Activated CD8-positive, alpha-beta memory T cell treated with anti-CD3 and anti-CD28 coated beads for 1 hour (primary cell): Measurements from ENCODE around the gene BICRA.
"Not testable (repeated sequence)": the region's sequence is repeated elsewhere in the genome, so short reads cannot be mapped to it uniquely, and the experiment has no call there.

Experiments used
- DNase-seq, 2 donors: peaks; one replicate each; pipeline ENCODE4 v3.0.0-alpha.2; 2020; ENCODE audit warnings: low read depth in 1 of 2; ENCODE audit errors: extremely low read depth in 1 of 2

BICRA gene

GRCh38 chr19:47626238-47626637 is 17.3 kb downstream of the BICRA start:
- DNase-seq: no peak

GRCh38 chr19:47628078-47628771 is 19.3 kb downstream of the BICRA start:
- no peak for DNase-seq

GRCh38 chr19:47630594-47630993 is 21.7 kb downstream of the BICRA start:
- no peak for DNase-seq

GRCh38 chr19:47631681-47632446 is 22.9 kb downstream of the BICRA start:
- no peak for DNase-seq

GRCh38 chr19:47633517-47633916 is 24.6 kb downstream of the BICRA start:
- DNase-seq: no peak

- DNase-seq: no peak
Measured at GRCh38 chr19:47633996-47634395, 25.1 kb downstream of the BICRA start.

- DNase-seq: not testable (repeated sequence)
Measured at GRCh38 chr19:47635152-47635754, 26.3 kb downstream of the BICRA start.

- DNase-seq: no peak
Measured at GRCh38 chr19:47637550-47637949, 28.6 kb downstream of the BICRA start.

- no peak for DNase-seq
Measured at GRCh38 chr19:47641891-47642485, 33.1 kb downstream of the BICRA start.

GRCh38 chr19:47643281-47643680 is 34.3 kb downstream of the BICRA start:
- no peak for DNase-seq

GRCh38 chr19:47644199-47644598 is 35.3 kb downstream of the BICRA start:
- no peak for DNase-seq

- no peak for DNase-seq
Measured at GRCh38 chr19:47644743-47645482, 36.0 kb downstream of the BICRA start.

- DNase-seq: no peak
Measured at GRCh38 chr19:47646924-47647323, 38.0 kb downstream of the BICRA start.

GRCh38 chr19:47649588-47649987 is 40.7 kb downstream of the BICRA start:
- no peak for DNase-seq

GRCh38 chr19:47650700-47651099 is 41.8 kb downstream of the BICRA start:
- no peak for DNase-seq

GRCh38 chr19:47651132-47651531 is 42.2 kb downstream of the BICRA start:
- DNase-seq: no peak

GRCh38 chr19:47651691-47652090 is 42.8 kb downstream of the BICRA start:
- no peak for DNase-seq

- no peak for DNase-seq
Measured at GRCh38 chr19:47652285-47652684, 43.4 kb downstream of the BICRA start.

- DNase-seq: no peak
Measured at GRCh38 chr19:47653856-47654255, 44.9 kb downstream of the BICRA start.

GRCh38 chr19:47657719-47658118 is 48.8 kb downstream of the BICRA start:
- DNase-seq: no peak
